Testis (tissue), 2 donors: Measurements from ENCODE around the gene ZPLD1.

ENCODE experiments used
- POLR2A ChIP-seq: fragments of 450-650 bp; IDR thresholded peaks from one replicate; pipeline ENCODE4 v1.6.1; 2017; ENCODE audit warnings: antibody characterized with exemption, mild to moderate bottlenecking, moderate library complexity
- TF ChIP-seq, protein P1 (sequence below), 3 experiments: fragments of 450-650 bp in 2 of 3; fragments of 200-600 bp in 1 of 3; sonication (generic) in 1 of 3; IDR thresholded peaks; one replicate each; pipeline ENCODE4 v1.5.1; 2016 to 2019; ENCODE audit warnings: antibody characterized with exemption in 3 of 3, mild to moderate bottlenecking in 2 of 3, moderate library complexity in 1 of 3

DNA sequence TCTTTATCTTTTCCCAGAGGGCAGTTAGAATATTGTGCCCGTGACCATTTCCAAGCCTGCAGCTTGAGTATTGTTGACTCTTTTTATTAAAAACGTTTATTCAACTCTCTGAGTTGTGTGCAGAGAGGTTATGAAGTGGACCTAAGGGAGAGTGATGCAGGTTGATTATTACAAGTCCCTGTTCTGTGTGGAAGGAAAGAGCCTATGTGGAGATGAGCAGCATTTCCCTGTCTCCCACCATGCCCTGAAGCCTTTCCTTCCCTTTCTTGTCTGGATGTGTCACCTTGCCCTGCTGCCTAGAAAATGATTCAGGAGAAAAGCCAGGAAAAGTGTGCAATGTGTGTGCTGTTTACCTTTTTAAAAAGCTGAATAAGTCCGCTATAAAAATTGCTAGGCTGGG, 19.4 kb downstream of the ZPLD1 start:
- TF ChIP-seq, protein P1, sequence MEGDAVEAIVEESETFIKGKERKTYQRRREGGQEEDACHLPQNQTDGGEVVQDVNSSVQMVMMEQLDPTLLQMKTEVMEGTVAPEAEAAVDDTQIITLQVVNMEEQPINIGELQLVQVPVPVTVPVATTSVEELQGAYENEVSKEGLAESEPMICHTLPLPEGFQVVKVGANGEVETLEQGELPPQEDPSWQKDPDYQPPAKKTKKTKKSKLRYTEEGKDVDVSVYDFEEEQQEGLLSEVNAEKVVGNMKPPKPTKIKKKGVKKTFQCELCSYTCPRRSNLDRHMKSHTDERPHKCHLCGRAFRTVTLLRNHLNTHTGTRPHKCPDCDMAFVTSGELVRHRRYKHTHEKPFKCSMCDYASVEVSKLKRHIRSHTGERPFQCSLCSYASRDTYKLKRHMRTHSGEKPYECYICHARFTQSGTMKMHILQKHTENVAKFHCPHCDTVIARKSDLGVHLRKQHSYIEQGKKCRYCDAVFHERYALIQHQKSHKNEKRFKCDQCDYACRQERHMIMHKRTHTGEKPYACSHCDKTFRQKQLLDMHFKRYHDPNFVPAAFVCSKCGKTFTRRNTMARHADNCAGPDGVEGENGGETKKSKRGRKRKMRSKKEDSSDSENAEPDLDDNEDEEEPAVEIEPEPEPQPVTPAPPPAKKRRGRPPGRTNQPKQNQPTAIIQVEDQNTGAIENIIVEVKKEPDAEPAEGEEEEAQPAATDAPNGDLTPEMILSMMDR (IDR thresholded peaks at IDR 0.05) = no peak
- no peak for TF ChIP-seq POLR2A
